Measurements from ENCODE around the gene RAB3IL1.
"Not testable (repeated sequence)": the region's sequence is repeated elsewhere in the genome, so short reads cannot be mapped to it uniquely, and the experiment has no call there.

The RAB3IL1 gene

GRCh38 chr11:61883947-61884346, 33.4 kb downstream of the RAB3IL1 start:
- no peak for DNase-seq

- no peak for DNase-seq
These were observed 34.0 kb downstream of the RAB3IL1 start for GRCh38 chr11:61883327-61883726.

- DNase-seq: no peak
These were observed 34.5 kb downstream of the RAB3IL1 start for GRCh38 chr11:61882879-61883278.

DNA sequence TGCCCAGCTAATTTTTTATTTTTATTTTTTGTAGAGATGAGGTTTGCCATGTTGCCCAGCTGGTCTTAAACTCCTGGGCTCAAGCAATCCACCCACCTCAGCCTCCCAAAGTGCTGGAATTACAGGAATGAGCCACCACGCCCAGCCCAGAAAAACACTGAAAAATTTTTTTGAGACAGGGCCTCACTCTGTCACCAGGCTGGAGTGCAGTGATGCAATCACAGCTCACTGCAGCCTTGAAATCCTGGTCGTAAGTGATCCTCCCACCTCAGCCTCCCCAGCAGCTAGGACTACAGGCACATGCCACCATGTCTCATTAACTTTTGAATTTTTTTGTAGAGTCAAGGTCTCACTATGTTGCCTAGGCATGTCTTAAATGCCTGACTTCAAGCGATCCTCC, 35.1 kb downstream of the RAB3IL1 start:
- DNase-seq: not testable (repeated sequence)

DNA sequence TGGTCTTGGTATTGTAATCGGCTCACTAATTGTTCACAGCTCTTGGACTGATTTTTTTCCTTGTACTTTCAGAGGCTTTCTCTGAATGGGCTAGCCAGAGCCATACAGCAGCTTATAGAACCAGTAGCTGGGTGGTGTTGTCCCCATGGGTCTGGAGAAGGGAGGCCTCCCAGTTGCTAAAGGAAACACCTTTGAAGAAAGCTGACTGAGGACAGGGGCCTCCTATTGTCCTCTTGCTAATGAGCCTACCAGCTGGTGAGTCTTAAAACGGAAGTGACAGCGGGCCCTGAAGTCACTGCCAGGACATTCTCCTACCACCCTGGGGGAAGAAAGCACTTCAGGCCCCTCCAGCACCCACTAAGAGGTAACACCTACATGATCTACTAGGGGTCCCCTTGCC, 36.0 kb downstream of the RAB3IL1 start:
- DNase-seq: no peak

- DNase-seq: no peak
These were observed 36.9 kb downstream of the RAB3IL1 start for GRCh38 chr11:61880454-61880853.

GRCh38 chr11:61880031-61880430, 37.3 kb downstream of the RAB3IL1 start:
- DNase-seq: no peak

GRCh38 chr11:61879152-61879551, 38.2 kb downstream of the RAB3IL1 start:
- no peak for DNase-seq

DNA sequence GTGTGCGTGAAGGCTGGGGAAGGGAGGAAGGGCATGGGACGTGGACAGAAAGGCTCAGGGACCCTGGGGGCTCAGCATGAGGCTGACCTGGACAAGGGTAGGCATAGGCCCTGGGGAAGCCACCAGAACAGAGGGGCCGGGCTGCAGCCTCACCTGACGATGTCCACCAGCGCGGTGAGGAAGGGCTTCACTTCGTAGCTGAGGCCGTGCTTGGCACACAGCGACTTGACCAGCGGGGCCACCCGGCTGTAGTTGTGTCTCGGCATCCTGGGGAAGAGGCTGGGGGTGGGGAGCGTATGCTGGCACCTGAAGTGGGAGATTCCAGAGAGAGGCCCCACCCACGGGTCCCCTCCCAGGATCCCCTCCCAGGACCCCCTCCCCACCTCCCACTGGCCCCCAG, 41.7 kb downstream of the RAB3IL1 start:
- no peak for DNase-seq

- DNase-seq: no peak
These were observed 42.5 kb downstream of the RAB3IL1 start for GRCh38 chr11:61874853-61875252.

DNA sequence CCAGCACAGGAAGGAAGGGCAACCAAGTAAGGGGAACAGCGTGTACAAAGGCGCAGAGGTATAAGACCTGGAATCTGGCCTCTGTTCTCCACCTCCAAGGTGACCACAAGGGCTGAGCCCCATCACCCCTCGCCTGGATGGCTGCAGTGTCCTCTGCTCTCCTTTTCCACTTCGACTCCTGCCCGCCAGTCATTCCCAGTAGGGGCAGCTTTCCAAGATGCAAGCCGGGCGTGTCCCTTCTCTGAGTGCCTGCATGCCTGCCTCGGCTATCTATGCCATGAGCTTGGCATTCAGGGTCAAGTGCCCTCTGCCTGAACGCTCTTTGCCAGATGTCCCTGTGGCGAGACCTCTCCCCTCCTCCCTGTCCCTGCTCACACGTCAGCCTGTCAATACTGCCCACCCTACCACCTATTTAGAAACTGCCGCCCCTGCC, 43.0 kb downstream of the RAB3IL1 start:
- DNase-seq: no peak

DNA sequence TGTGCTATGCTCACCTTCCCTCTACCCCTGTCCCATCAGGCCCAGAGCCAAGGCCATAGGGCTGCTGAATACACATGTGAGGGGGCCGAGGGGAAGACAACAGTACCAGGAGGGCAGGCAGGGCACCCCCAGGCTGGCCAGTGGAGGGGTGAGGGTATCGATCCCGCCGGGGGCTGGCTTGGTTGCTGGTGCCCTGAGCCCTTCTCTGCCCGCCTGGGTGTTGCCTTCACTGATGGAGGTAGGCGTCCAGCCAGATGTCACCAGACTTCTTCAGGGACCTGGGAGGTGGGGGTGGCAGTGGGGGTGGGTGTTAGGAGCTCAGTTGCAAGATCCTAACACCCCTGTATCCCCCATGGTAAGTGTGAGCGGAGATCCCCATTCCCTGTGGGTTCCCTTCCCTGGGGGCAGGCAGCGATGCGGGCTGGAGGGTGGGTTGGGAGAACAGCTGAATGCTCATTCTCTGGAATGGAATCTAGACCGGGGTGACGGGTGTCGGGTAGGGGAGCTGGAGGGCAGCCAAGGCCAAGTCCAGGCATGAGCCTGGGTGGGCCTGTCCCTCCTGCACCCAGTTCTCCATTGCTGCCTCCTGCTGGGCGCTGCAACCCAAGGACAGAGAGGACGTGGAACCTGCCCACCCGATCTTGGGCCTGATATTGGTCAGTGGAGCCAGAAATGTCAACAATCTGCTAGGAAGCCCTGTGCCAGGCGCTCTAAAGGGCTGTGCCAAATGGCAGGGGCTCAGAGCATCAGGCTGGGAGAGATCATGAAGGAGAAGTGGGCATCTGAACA, 43.6 kb downstream of the RAB3IL1 start:
- no peak for DNase-seq

DNA sequence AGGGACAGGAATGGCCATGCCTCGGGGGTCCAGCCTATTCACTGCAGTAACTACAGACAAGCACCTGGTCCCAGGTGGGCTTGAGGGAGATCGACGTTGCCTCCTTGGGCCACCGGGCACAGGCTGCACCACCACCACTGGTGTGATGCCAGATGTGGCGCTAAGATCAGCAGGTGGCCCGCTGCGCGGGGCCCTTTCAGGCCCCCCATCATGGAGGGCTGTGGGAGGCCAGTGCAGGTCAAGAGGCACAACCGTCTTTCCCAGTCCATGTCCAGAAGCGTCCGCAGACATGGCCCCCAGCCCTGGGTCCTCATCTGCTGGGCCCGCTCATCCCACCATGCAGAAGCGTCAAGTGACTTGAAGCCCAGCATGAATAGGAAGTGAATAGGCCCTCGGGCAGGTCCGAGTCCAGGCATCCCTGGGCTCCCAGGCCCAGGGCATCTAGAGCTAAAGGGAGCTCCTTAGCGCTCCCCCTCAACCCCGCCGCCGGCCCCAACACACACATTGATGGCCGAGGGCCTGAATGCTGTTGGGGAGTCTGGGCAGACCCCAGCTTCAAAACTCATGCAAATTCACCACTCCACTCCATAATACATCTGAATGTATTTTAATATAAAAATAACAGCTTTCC, 44.3 kb downstream of the RAB3IL1 start:
- no peak for DNase-seq

DNA sequence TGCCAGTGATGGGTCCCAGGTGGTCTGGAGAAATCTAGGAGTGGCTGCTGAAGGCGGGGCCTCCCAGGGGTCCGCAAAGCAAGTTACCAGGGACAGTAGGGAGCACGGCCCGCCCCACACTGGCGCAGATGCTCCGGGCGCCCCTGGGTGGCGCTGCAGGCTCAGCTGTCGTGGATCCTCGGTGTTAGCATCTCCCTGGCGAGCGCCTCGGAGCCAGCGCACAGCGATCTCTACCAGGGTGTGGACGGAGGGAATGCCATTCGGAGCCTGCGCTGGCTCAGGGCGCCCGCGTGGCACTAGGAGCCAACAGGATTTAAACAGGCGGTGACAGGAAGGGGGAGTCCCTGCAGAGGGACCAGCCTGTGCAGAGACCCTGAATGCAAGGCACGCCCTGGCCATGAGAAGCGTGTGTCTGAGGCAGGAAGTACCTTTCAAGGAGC, 46.2 kb downstream of the RAB3IL1 start:
- peak; percentile 76 for DNase-seq

DNA sequence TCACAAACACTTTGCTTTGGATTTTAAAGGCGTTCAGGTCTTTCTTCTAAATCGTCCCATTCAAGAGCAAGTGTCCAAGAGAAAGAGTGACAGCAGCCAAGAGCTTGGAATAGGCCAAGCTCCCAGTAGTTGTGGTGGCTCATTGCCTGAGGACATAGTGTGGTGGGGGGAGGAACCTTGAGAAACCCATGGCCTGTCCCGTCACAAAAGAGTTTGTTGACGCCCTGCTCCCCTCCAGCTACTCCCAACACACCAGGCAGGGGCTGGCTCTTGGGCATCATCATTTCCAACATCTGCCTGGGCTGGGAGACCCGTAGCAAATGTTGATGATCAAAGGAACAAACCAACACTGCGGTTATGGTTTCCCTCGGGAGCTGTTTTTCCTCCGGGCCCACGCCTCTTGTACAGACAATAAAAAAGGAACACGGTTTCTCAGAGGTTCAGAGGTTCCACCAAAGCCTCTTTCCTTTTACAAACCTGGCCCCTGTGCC, 46.8 kb downstream of the RAB3IL1 start:
- no peak for DNase-seq

- no peak for DNase-seq
These were observed 47.5 kb downstream of the RAB3IL1 start for GRCh38 chr11:61869708-61870451.

- DNase-seq: no peak
These were observed 48.0 kb downstream of the RAB3IL1 start for GRCh38 chr11:61869429-61869707.

GRCh38 chr11:61868571-61869428, 48.6 kb downstream of the RAB3IL1 start:
- DNase-seq: no peak

DNA sequence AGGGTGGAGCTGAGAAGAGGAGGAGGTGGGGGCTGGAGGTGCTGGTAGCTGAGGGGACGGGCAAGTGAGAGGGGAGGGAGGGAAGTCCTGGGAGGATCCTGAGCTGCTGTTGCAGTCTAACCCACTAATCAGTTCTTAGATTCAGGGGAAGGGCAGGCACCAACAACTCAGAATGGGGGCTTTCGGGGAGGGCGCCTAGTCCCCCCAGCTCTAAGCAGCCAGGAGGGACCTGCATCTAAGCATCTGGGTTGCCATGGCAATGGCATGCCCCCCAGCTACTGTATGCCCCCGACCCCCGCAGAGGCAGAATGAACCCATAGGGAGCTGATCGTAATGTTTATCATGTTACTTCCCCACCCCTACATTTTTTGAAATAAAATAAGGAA, 50.4 kb downstream of the RAB3IL1 start:
- DNase-seq: no peak

DNA sequence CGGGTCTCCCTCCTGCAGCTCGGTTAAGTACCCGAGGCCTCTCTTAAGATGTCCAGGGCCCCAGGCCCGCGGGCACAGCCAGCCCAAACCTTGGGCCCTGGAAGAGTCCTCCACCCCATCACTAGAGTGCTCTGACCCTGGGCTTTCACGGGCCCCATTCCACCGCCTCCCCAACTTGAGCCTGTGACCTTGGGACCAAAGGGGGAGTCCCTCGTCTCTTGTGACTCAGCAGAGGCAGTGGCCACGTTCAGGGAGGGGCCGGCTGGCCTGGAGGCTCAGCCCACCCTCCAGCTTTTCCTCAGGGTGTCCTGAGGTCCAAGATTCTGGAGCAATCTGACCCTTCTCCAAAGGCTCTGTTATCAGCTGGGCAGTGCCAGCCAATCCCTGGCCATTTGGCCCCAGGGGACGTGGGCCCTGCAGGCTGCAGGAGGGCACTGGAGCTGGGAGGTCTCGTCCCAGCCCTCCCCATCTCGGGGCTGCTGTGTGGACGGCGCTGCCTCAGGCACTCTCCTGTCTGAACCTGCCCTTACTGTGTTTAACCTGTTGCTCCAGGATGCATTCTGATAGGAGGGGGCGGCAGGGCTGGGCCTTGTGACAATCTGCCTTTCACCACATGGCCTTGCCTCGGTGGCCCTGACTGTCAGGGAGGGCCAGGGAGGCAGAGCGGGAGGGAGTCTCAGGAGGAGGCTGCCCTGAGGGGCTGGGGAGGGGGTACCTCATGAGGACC, 51.0 kb downstream of the RAB3IL1 start:
- no peak for DNase-seq

DNA sequence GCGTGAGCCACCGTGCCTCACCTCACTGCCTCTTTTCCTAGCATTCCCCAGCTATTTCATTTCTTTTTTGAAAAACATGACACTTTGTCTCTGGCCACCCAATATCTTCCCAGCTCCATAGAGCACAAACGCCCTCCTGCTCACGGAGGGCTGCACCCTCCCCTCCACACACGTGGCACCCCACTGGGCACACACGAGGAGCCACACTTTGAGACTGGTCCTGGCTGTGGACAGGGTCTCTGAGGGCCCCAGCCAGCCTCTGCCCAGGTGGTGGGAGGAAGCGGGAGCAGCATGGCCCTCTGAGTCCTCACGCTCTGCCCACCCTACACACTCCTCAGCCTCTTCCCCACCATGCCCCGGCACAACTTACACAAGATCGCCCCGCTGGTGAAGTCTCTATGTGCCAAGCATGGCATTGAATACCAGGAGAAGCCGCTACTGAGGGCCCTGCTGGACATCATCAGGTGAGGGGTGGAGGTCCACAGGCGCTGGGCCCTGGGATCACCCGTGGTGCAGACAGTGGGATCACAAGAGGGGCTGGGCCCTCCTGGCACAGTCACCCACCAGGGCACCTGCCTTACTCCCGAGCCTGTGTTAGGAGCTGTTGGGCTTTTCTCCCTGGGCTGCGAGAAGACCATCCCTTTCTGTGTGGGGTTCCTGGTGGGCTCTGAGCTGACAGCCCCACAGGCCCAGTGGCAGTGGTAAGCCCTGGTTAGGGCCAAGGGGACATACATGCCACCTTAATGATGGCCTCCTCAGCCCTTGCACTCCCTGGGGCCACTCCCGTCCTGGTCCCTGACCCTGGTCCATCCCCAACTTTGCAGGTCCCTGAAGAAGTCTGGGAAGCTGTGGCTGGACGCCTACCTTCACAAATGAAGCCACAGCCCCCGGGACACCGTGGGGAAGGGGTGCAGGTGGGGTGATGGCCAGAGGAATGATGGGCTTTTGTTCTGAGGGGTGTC, 52.3 kb downstream of the RAB3IL1 start:
- DNase-seq: no peak
